ENCODE data around the gene COX4I2.

The COX4I2 gene

GRCh38 chr20:31637660-31638059, at the start of gene COX4I2:
TSS of gene COX4I2 (plus strand) at chr20:31637912. CDS start at chr20:31639018, 1,106 bp downstream.
- TF ChIP-seq, protein P1, sequence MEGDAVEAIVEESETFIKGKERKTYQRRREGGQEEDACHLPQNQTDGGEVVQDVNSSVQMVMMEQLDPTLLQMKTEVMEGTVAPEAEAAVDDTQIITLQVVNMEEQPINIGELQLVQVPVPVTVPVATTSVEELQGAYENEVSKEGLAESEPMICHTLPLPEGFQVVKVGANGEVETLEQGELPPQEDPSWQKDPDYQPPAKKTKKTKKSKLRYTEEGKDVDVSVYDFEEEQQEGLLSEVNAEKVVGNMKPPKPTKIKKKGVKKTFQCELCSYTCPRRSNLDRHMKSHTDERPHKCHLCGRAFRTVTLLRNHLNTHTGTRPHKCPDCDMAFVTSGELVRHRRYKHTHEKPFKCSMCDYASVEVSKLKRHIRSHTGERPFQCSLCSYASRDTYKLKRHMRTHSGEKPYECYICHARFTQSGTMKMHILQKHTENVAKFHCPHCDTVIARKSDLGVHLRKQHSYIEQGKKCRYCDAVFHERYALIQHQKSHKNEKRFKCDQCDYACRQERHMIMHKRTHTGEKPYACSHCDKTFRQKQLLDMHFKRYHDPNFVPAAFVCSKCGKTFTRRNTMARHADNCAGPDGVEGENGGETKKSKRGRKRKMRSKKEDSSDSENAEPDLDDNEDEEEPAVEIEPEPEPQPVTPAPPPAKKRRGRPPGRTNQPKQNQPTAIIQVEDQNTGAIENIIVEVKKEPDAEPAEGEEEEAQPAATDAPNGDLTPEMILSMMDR (IDR thresholded peaks at IDR 0.05; ENCODE audit: control insufficient read depth, extremely low read depth, insufficient read depth): no peak
- no peak for DNase-seq (ENCODE audit: low read depth)
- H3K4me3 ChIP-seq (ENCODE audit: low read depth, low read length): no peak within 1 kb of the TSS

GRCh38 chr20:31590717-31591225, 46.9 kb upstream of the COX4I2 start:
- DNase-seq (ENCODE audit: low read depth): no peak
- TF ChIP-seq, protein P1 (IDR thresholded peaks at IDR 0.05; ENCODE audit: control insufficient read depth, extremely low read depth, insufficient read depth): no peak
- no peak overlapping the region for H3K4me3 ChIP-seq (ENCODE audit: low read depth, low read length)

- H3K4me3 ChIP-seq (ENCODE audit: low read depth, low read length): no peak overlapping the region
- DNase-seq (ENCODE audit: low read depth): no peak
- TF ChIP-seq, protein P1 (IDR thresholded peaks at IDR 0.05; ENCODE audit: control insufficient read depth, extremely low read depth, insufficient read depth): no peak
Observed at GRCh38 chr20:31593221-31594001, 44.3 kb upstream of the COX4I2 start.

GRCh38 chr20:31594002-31594557, 43.6 kb upstream of the COX4I2 start:
- TF ChIP-seq, protein P1 (IDR thresholded peaks at IDR 0.05; ENCODE audit: control insufficient read depth, extremely low read depth, insufficient read depth): no peak
- no peak overlapping the region for H3K4me3 ChIP-seq (ENCODE audit: low read depth, low read length)
- no peak for DNase-seq (ENCODE audit: low read depth)

DNA sequence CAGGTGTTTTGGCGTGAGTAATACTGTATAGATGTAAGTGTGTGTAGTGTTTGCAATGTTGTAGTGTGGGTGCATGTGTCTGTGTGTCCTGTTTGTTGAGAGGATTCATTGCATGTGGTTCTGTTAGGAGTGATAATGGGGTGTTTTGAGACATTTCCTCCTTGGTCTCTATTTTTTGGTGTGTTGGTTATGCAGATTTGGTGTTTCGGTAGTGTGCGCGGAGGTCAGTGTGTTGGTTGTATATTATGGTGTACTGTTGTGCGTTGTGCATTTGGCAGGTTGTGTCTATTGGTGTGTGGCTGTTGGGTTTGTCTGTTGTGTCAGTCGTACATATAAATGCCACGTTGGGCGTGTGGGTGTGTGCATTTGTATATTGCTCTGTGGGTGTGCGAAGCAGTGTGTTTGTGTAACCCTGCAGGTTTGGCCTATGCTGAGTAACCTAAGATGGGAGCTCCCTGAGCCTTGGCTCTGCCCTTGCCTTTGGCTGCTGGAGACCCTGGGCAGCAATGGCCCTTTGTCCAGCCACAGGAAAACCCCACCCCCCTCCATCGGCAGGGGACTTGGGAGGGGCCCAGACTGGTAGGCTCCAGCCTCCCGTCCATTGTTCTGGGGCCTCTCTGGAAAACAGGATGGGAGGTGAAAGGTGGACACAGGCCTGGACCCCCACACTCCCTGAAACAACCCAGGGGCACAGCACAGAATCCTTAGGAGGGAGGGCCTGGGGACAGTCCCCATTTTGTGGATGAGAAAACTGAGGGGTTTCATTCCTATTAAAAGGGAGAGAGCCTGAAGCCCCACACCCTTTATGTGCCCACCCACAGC, 42.9 kb upstream of the COX4I2 start:
- TF ChIP-seq, protein P1 (IDR thresholded peaks at IDR 0.05; ENCODE audit: control insufficient read depth, extremely low read depth, insufficient read depth): no peak
- DNase-seq (ENCODE audit: low read depth): no peak
- H3K4me3 ChIP-seq (ENCODE audit: low read depth, low read length): no peak overlapping the region

DNA sequence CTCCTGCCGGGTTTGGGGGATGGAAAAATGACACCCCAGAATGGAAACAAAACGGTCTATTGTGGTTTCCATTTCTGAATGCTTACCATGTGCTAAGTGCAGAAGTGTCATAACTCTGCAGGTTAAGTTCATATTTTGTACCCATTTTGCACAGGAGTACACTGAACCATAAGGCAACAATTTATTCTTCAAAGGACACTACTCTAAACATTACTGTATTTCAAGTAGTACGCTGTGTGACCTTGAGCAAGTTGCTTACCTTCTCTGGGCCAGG, 42.4 kb upstream of the COX4I2 start:
- H3K4me3 ChIP-seq (ENCODE audit: low read depth, low read length): no peak overlapping the region
- TF ChIP-seq, protein P1 (IDR thresholded peaks at IDR 0.05; ENCODE audit: control insufficient read depth, extremely low read depth, insufficient read depth): no peak
- no peak for DNase-seq (ENCODE audit: low read depth)
